HG02852 (cell line): ENCODE data around the gene MAG.

Experiments
- ATAC-seq: cut with Tn5 transposase; IDR thresholded peaks from one replicate; pipeline ENCODE4 v1.9.1; 2021; ENCODE audit warnings: mild to moderate bottlenecking, moderate library complexity; ENCODE audit not compliant: unreplicated experiment

MAG gene

GRCh38 chr19:35264268-35265125, 27.5 kb upstream of the MAG start:
- ATAC-seq: no peak

GRCh38 chr19:35265126-35265899, 26.6 kb upstream of the MAG start:
- no peak for ATAC-seq

GRCh38 chr19:35265900-35266519, 26.0 kb upstream of the MAG start:
- ATAC-seq: no peak

- no peak for ATAC-seq
Measured at GRCh38 chr19:35266520-35267352, 25.2 kb upstream of the MAG start.

GRCh38 chr19:35267353-35267817, 24.6 kb upstream of the MAG start:
- no peak for ATAC-seq

DNA sequence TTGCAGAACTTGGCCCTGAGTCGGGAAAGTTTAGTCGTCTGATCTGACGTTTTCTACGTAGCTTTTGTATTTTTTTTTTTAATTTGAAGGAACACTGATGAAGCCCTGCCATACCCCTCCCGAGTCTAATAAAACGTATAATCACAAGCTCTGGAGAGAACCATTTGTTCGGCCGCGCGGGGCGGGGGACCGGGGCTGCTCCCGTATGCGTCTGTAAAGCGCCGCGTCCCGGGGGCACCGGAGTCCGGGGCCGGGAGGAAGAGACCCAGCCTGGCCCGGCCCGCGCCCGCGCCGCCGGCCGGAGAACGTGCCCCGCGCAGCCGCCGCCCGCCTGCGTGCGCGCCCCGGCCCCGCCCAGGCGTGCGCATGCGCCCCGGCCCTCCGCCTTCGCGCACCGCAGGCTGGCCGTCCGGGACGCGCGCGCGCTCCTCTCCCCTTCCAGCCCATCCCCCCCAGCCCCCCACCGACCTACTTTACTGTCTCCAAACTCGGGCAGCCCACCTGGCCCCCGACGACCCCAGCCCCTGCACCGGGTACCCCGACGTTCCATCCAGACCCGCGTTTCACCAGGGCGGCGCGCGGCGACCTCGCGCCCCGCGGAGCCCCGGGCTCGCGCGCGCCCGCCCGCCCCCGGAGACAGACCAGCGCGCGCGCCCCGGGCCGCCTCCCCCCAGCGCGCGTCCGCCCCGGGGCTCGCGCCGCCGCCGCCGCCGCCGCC, 24.0 kb upstream of the MAG start:
- peak; percentile 35 for ATAC-seq

GRCh38 chr19:35268536-35269437, 23.2 kb upstream of the MAG start, which contains the start of gene USF2:
TSS of gene USF2 (plus strand) at chr19:35268962. CDS start at chr19:35269102, 140 bp downstream.
- peak; percentile 23 for ATAC-seq

DNA sequence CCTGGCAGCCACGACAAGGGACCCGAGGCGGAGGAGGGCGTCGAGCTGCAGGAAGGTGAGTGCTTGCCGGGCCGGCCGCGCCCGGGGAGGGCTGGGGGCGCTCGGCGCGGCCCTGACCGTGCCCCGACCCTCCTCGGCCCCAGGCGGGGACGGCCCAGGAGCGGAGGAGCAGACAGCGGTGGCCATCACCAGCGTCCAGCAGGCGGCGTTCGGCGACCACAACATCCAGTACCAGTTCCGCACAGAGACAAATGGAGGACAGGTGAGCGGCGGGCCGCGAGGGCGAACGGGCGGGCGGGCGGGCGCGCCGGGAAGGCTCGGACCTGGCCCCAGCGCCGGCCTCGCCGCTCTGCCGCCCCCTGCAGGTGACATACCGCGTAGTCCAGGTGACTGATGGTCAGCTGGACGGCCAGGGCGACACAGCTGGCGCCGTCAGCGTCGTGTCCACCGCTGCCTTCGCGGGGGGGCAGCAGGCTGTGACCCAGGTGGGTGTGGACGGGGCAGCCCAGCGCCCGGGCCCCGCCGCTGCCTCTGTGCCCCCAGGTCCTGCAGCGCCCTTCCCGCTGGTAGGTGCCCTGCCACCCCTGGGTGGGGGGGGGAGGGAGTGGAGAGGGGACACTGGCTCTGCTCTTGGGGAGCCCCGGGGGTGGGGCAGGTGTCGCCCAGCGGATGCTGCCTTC, 22.4 kb upstream of the MAG start:
- peak; percentile 50 for ATAC-seq

- no peak for ATAC-seq
Measured at GRCh38 chr19:35270381-35270811, 21.6 kb upstream of the MAG start.

DNA sequence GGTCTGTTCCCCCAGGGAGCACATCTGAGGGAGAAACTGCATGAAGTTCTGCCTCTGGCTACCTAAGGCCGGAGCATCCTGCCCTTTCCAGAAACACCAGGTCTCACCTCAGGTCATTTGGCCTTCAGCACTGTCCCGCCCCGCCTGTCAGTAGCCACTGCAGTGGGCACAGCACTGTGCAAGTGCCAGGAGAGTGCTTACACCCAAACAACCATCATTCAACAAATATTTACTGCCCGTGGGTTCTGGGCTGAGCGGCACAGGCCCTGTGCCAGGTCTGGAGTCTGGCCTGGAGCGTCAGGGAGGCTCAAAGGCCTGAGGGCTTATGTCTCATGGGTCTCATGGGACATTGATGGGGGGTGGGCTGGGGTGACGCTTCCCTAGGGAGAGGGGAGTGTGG, 20.4 kb upstream of the MAG start:
- ATAC-seq: no peak

DNA sequence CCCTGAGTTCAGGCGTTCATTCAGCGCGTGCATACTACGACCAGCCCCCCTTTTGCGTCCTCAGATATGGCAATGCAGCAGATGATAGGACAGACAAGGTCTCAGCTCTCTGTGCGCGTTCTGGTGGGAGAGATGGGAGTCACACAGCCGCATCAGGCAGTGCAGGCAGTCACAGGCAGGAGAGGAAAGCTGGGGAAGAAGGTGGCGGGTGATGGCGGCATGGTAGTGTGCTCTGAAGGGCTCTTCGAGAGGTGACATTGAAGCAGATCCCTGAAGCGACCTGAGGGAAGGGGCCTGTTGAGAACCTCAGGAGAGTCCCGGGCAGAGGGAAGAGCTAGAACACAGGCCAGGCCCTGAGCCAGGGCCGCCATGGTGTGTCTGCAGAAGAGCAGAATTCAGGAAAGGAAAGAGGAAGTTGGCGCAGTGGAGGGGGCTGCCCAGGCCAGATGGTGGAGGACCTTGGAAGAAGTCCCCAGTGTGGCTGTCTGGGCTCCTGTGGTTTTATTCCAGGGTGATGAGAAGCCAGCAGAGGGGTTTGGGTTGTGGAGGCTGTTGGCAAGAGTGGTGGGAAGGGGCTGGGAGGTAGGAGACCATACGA, 19.7 kb upstream of the MAG start:
- no peak for ATAC-seq

GRCh38 chr19:35272954-35273649, 18.9 kb upstream of the MAG start:
- ATAC-seq: no peak

DNA sequence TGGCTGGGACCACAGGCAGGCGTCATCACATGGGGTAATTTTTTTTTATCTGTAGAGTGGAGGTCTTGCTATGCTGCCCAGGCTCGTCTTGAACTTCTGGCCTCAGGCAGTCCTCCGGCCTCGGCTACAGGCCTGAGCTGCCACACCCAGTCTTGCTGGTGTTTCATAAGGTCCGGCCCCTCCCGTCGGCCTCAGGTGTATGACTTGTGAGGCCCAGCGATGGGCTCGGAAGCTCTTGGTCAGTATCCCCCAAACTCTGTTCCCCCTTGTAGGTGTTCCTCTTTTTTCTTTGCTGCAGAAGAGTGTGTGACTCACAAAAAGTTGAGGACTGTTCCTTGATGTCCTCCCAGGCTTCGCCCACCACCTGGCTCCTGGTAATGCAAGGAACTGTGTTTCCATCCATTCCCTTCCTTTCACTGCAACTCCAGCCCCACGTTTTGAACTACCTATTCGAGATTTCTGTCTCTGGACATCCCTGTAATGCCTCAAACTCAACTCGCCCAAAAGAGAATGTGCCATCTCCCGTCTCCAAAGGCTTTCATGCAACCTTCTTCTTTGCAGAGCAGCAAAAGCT, 18.2 kb upstream of the MAG start:
- ATAC-seq: no peak

DNA sequence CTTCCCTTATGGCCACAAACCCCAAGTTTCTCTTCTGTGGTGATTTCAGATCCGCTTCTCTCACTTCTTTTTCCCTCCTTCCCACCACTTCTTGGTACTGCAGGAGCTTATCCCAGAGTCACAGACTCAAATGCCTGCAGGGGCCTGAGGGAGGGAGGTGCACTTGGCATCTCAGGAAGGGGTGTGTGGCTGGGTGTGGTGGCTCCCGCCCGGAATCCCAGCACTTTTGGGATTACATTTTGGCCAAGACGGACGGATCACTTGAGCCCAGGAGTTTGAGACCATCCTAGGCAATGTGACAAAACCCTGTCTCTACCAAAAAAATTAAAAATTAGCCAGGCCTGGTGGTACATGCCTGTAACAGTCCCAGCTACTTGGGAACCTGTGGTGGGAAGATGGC, 17.6 kb upstream of the MAG start:
- no peak for ATAC-seq

- no peak for ATAC-seq
Measured at GRCh38 chr19:35276706-35277281, 15.2 kb upstream of the MAG start.

- ATAC-seq: no peak
Measured at GRCh38 chr19:35278578-35279284, 13.2 kb upstream of the MAG start.
